HepG2 (cell line): ENCODE measurements around the gene PRELID2. TPM values are rescaled to one million over a fixed set of nuclear protein-coding genes. Genes with fewer than 3 reads are reported as not detected.

Experiments used
- ATAC-seq: fragments of 200-7000 bp; cut with Tn5 transposase; 3 replicates; pipeline ENCODE4 v1.9.1; 2020; ENCODE audit warnings: mild to moderate bottlenecking, moderate library complexity
- BruUV-seq: library from RNA; stranded (reverse); fragments of 400-500 nt; replicated peaks from 2 replicates; lab custom pipeline; 2021; lab: Mats Ljungman, UMichigan
- CTCF ChIA-PET: fragments of 300-600 bp; formaldehyde crosslinking; extraction: SDS; loops from one replicate; lab custom pipeline; 2021; ENCODE audit warnings: low total read pairs, inconsistent platforms, low intra/inter-chr PET ratio; lab: Yijun Ruan, JAX
- POLR2A ChIA-PET: fragments of 350-600 bp; sonication (Branson Sonifier 250); formaldehyde crosslinking; loops from one replicate; lab custom pipeline; 2020; ENCODE audit warnings: antibody characterized with exemption, inconsistent platforms; lab: Yijun Ruan, JAX
- DNase-seq: peaks from one replicate; pipeline ENCODE4 v3.0.0-alpha.2; 2015; ENCODE audit warnings: low spot score
- FAIRE-seq: peaks from 3 replicates; lab custom pipeline; 2011; peaks lifted over from hg19 to GRCh38; lab: Jason Lieb, UNC
- H2AFZ ChIP-seq: one replicate; pipeline ENCODE4 v1.6.1; 2011; ENCODE audit warnings: low read length, inconsistent platforms
- H3K27ac ChIP-seq: fragments of 300-600 bp; 3 replicates; pipeline ENCODE4 v1.8.0; 2011; ENCODE audit warnings: mixed run types, mild to moderate bottlenecking, mixed read lengths, low read length, inconsistent platforms; ENCODE audit not compliant: insufficient read depth; ENCODE audit errors: extremely low read length
- H3K27me3 ChIP-seq, 2 experiments: fragments of 200-600 bp in 1 of 2; 2 replicates in 1 of 2; 3 replicates in 1 of 2; pipeline versions ENCODE4 v1.6.0 to v1.8.0; 2011; ENCODE audit warnings: low read length in 2 of 2, mild to moderate bottlenecking in 2 of 2, moderate library complexity in 2 of 2, inconsistent platforms in 1 of 2; ENCODE audit not compliant: insufficient read depth in 2 of 2, control insufficient read depth in 1 of 2
- H3K36me3 ChIP-seq, 2 experiments: fragments of 200-600 bp in 1 of 2; replicated peaks in 1 of 2; 2 replicates in 1 of 2; 3 replicates in 1 of 2; pipeline versions ENCODE4 v1.5.1 to v1.8.0; 2011; ENCODE audit warnings: low read length in 2 of 2, inconsistent platforms in 1 of 2; ENCODE audit not compliant: insufficient read depth in 2 of 2, control insufficient read depth in 1 of 2
- H3K4me1 ChIP-seq: 2 replicates; pipeline ENCODE4 v1.5.1; 2012; ENCODE audit warnings: low read length, inconsistent platforms; ENCODE audit not compliant: insufficient read depth
- H3K4me2 ChIP-seq: 2 replicates; pipeline ENCODE4 v1.6.0; 2011; ENCODE audit warnings: low read depth, low read length, inconsistent platforms
- H3K4me3 ChIP-seq, 3 experiments: fragments of 200-600 bp in 1 of 3; sonication (generic), shearing (Covaris generic) in 1 of 3; replicated peaks in 1 of 3; 2 replicates each; pipeline ENCODE4 v1.5.1; 2011 to 2016; ENCODE audit warnings: low read length in 3 of 3, inconsistent platforms in 2 of 3, low read depth in 2 of 3, mild to moderate bottlenecking in 2 of 3, control low read depth in 1 of 3, mixed read lengths in 1 of 3; ENCODE audit not compliant: insufficient read depth in 1 of 3
- H3K79me2 ChIP-seq: one replicate; pipeline ENCODE4 v1.6.1; 2011; ENCODE audit warnings: low read length, inconsistent platforms; ENCODE audit not compliant: insufficient read depth
- H3K9ac ChIP-seq: 2 replicates; pipeline ENCODE4 v1.6.0; 2011; ENCODE audit warnings: mild to moderate bottlenecking, low read depth, low read length, inconsistent platforms; ENCODE audit not compliant: insufficient read depth
- H3K9me3 ChIP-seq: 2 replicates; pipeline ENCODE4 v1.5.1; 2012; ENCODE audit warnings: mild to moderate bottlenecking, low read length
- H4K20me1 ChIP-seq: 2 replicates; pipeline ENCODE4 v1.6.0; 2011; ENCODE audit warnings: inconsistent platforms, mild to moderate bottlenecking, low read length, moderate library complexity; ENCODE audit not compliant: insufficient read depth
- AGO1 ChIP-seq: fragments of 200-400 bp; formaldehyde crosslinking; IDR thresholded peaks from 2 replicates; pipeline ENCODE4 v1.6.1; 2017; ENCODE audit warnings: mild to moderate bottlenecking, low read depth, low read length, moderate library complexity; ENCODE audit not compliant: poor library complexity, severe bottlenecking
- CBX2 ChIP-seq, 2 experiments: fragments of 200-600 bp in 1 of 2; sonication (generic); formaldehyde crosslinking in 1 of 2; IDR thresholded peaks; 2 replicates each; pipeline versions ENCODE4 v1.7.0 to v1.8.1; 2018 to 2022; ENCODE audit warnings: low read depth in 2 of 2, low read length in 1 of 2, mild to moderate bottlenecking in 1 of 2, missing genetic modification reagents in 1 of 2
- CERS6 ChIP-seq: sonication (generic); formaldehyde crosslinking; IDR thresholded peaks from 2 replicates; pipeline ENCODE4 v1.5.0; 2020; ENCODE audit warnings: missing genetic modification reagents
- HCFC1 ChIP-seq: fragments of 150-350 bp; IDR thresholded peaks from 2 replicates; pipeline ENCODE4 v1.6.1; 2014; ENCODE audit warnings: low read depth, low read length
- KAT7 ChIP-seq: IDR thresholded peaks from 2 replicates; pipeline ENCODE4 v1.6.1; 2018; ENCODE audit warnings: borderline replicate concordance, missing compliant biosample characterization
- MEF2D ChIP-seq: sonication (generic); formaldehyde crosslinking; IDR thresholded peaks from 2 replicates; pipeline ENCODE4 v1.5.1; 2020; ENCODE audit warnings: mild to moderate bottlenecking, missing genetic modification reagents
- MYNN ChIP-seq: sonication (generic); formaldehyde crosslinking; IDR thresholded peaks from 2 replicates; pipeline ENCODE4 v1.4.0; 2020; ENCODE audit warnings: mild to moderate bottlenecking, low read depth, missing genetic modification reagents
- NFATC3 ChIP-seq: sonication (generic); formaldehyde crosslinking; IDR thresholded peaks from 2 replicates; pipeline ENCODE4 v1.5.1; 2020; ENCODE audit warnings: mild to moderate bottlenecking, missing genetic modification reagents
- PTBP1 ChIP-seq: fragments of 200-400 bp; formaldehyde crosslinking; IDR thresholded peaks from 2 replicates; pipeline ENCODE4 v1.6.1; 2018; ENCODE audit warnings: low read length, low read depth; ENCODE audit not compliant: poor library complexity, severe bottlenecking
- REXO4 ChIP-seq: sonication (generic); formaldehyde crosslinking; IDR thresholded peaks from 2 replicates; pipeline ENCODE4 v1.8.0; 2022; ENCODE audit warnings: missing genetic modification reagents, mild to moderate bottlenecking, borderline replicate concordance
- THYN1 ChIP-seq: sonication (generic); formaldehyde crosslinking; IDR thresholded peaks from 2 replicates; pipeline ENCODE4 v1.8.1; 2023; ENCODE audit warnings: low read depth, mild to moderate bottlenecking, moderate library complexity, missing genetic modification reagents, borderline replicate concordance
- U2AF1 ChIP-seq: fragments of 200-400 bp; formaldehyde crosslinking; optimal IDR thresholded peaks from 2 replicates; pipeline ENCODE3; 2017; ENCODE audit warnings: mild to moderate bottlenecking, low read depth, low read length
- ZFYVE20 ChIP-seq: sonication (generic); formaldehyde crosslinking; IDR thresholded peaks from 2 replicates; pipeline ENCODE4 v1.8.0; 2023; ENCODE audit warnings: low read depth, mild to moderate bottlenecking, moderate library complexity, missing genetic modification reagents, borderline replicate concordance
- ZNF546 ChIP-seq: sonication (generic); formaldehyde crosslinking; conservative IDR thresholded peaks from 2 replicates; pipeline ENCODE4 v1.8.1; 2023; ENCODE audit warnings: mild to moderate bottlenecking, missing genetic modification reagents
- ZNF674 ChIP-seq: sonication (generic); formaldehyde crosslinking; IDR thresholded peaks from 2 replicates; pipeline ENCODE4 v1.5.0; 2020; ENCODE audit warnings: low read depth, mild to moderate bottlenecking, missing genetic modification reagents
- ZNF773 ChIP-seq: sonication (generic); formaldehyde crosslinking; IDR thresholded peaks from 2 replicates; pipeline ENCODE4 v1.4.0; 2020; ENCODE audit warnings: missing genetic modification reagents, borderline replicate concordance
- ZZZ3 ChIP-seq: sonication (generic); formaldehyde crosslinking; IDR thresholded peaks from 2 replicates; pipeline ENCODE4 v1.4.0; 2020; ENCODE audit warnings: missing genetic modification reagents, mild to moderate bottlenecking, borderline replicate concordance
- WGBS: methylation state at CpG from one replicate; pipeline ENCODE4 v1.1.6; 2017; ENCODE audit warnings: low lambda C conversion rate; 5-methylcytosine and 5-hydroxymethylcytosine counted together
- in situ Hi-C: cut with HindIII; loops from 2 replicates; pipeline ENCODE4 v1.10.0; 2017; ENCODE audit warnings: low pct_unique_long_range_greater_than_20kb; ENCODE audit not compliant: extremely low pct_ligation_motif_present
- intact Hi-C: fragments of 100-400 bp; cut with micrococcal nuclease; formaldehyde crosslinking; loops from one replicate; pipeline ENCODE4 v1.10.0; 2022; ENCODE audit not compliant: unreplicated experiment
- polyA plus RNA-seq, 8 experiments: library from polyadenylated mRNA; depleted of rRNA in 3 of 8; stranded (reverse) in 7 of 8; unstranded in 1 of 8; fragments of >200 nt; fragmentation: Illumina TruSeq in 4 of 8; extraction: Trizol in 4 of 8; gene quantifications; 2 replicates each; pipeline versions ENCODE4 v1.2.1 to v1.2.3, GENCODE V29; 2011 to 2016; ENCODE audit warnings: low read depth in 4 of 8, missing spikeins in 1 of 8, mixed read lengths in 1 of 8; ENCODE audit not compliant: insufficient read depth in 1 of 8
- total RNA-seq, 5 experiments: library from RNA; depleted of rRNA; stranded (reverse); fragments of >200 nt; fragmentation: Illumina TruSeq; extraction: Trizol; gene quantifications; 2 replicates each; pipeline ENCODE4 v1.2.3, GENCODE V29; 2016; ENCODE audit warnings: low read depth in 1 of 5

PRELID2 gene
- total and polyA plus RNA-seq, 2 of the 13 experiments (the other 11 are each of a cell fraction or from before 2014, with no cell fraction given), result 10.0 to 22.9 TPM

GRCh38 chr5:145762833-145763232 is 72.3 kb downstream of the PRELID2 start:
- WGBS, result 100% methylated on average over 1 of the region's 1 CpG
- Histone ChIP-seq H2AFZ (no peak overlapping the region), H3K9me3 (no peaks in the 10 kb centered on the region), H3K36me3 (peaks cover 1 to 9% of the 10 kb centered on the region in 2 experiments; a peak in 1 of 5 replicates), H3K79me2 (no peaks in the 10 kb centered on the region), H3K9ac (no peak overlapping the region), H3K4me1 (no peaks in the 10 kb centered on the region), H3K27ac (no peak overlapping the region), H3K4me2 (no peak overlapping the region), H3K4me3 (no peak overlapping the region), H3K27me3 (no peaks in the 10 kb centered on the region), H4K20me1 (no peaks in the 10 kb centered on the region)
- no peak for FAIRE-seq
- no peak for TF ChIP-seq ZNF674
- TF ChIP-seq ZZZ3 (CRISPR knock-in tag), result no peak
- no peak for TF ChIP-seq U2AF1
- TF ChIP-seq HCFC1, result no peak
- TF ChIP-seq KAT7 (CRISPR knock-in tag), result no peak
- TF ChIP-seq REXO4 (CRISPR knock-in tag), result no peak
- TF ChIP-seq THYN1, result no peak
- DNase-seq, result no peak
- no TSS peak for BruUV-seq
- ATAC-seq, result no peak
- in situ Hi-C loops, result no loop called here
- CTCF ChIA-PET, result no interaction called here
- POLR2A ChIA-PET, result no interaction called here
- intact Hi-C loops, result no loop called here

- Histone ChIP-seq H3K9me3 (no peaks in the 10 kb centered on the region), H3K4me2 (no peak overlapping the region), H3K9ac (no peak overlapping the region), H3K79me2 (no peaks in the 10 kb centered on the region), H4K20me1 (no peaks in the 10 kb centered on the region), H3K36me3 (peaks cover 1 to 9% of the 10 kb centered on the region in 2 experiments; a peak in 1 of 5 replicates), H3K4me1 (no peaks in the 10 kb centered on the region), H2AFZ (no peak overlapping the region), H3K27me3 (no peaks in the 10 kb centered on the region), H3K27ac (no peak overlapping the region), H3K4me3 (no peak overlapping the region)
- DNase-seq (no peak), ATAC-seq (no peak), FAIRE-seq (no peak)
- in situ Hi-C loops, result no loop called here
- CTCF ChIA-PET, result no interaction called here
- BruUV-seq, result no TSS peak
- intact Hi-C loops, result no loop called here
- POLR2A ChIA-PET, result no interaction called here
- 96% methylated on average over 4 of the region's 4 CpGs for WGBS
- no peak for TF ChIP-seq ZNF773 (CRISPR knock-in tag)
- TF ChIP-seq MEF2D (CRISPR knock-in tag), result no peak
- no peak for TF ChIP-seq MYNN (CRISPR knock-in tag)
- TF ChIP-seq CERS6 (CRISPR knock-in tag), result no peak
- no peak for TF ChIP-seq ZFYVE20 (CRISPR knock-in tag)
- no peak for TF ChIP-seq AGO1
- no peak for TF ChIP-seq NFATC3 (CRISPR knock-in tag)
- TF ChIP-seq ZNF546 (CRISPR knock-in tag), result no peak
- no peak for TF ChIP-seq CBX2 (IDR thresholded peaks at IDR 0.05; ENCODE audit: low read depth, low read length)
- no peak for TF ChIP-seq CBX2 (CRISPR knock-in tag; IDR thresholded peaks at IDR 0.05; ENCODE audit: low read depth)
- no peak for TF ChIP-seq PTBP1
Observed at GRCh38 chr5:145761254-145761653, 73.9 kb downstream of the PRELID2 start.
